ENCODE measurements around the gene SECISBP2. TPM values are rescaled to one million over a fixed set of nuclear protein-coding genes. Genes with fewer than 3 reads are reported as not detected.
"Not testable (repeated sequence)": the region's sequence is repeated elsewhere in the genome, so short reads cannot be mapped to it uniquely, and the experiment has no call there.

SECISBP2 gene
- total and polyA plus RNA-seq, 2 donors = 41.2 to 52.7 TPM

DNA sequence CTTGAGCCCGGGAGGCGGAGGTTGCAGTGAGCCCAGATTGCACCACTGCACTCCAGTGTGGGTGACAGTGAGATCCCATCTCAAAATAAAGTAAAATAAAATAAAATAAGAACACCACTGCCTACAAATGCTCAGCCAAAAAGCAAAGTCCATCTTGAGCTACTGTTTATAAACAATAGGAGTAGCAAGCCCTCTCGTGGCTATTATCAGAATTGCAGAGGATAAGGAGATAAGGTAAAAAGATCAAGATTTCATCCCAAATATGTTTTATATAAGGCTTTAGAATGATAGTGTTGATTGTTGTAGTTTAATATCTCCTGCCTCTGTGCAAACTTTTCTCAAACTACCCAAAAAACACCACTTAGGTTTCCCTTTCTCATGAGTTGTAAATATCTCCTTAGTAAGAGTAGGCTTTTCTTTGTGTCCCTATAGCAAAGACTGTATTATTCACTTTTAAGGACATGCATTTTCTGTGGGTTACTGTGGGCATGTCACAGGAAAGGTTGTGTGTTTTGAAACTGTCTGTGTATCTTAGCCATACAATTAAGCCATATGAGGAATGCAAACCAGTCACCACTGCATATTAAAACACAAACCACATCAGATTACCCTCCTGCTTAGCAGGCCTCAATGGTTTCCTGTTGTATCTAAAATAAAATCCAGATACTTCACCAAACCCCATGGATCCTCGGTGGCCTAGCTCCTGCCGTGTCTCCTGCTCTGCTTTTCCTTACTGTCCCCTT lies 39.1 kb upstream of the SECISBP2 start:
- Histone ChIP-seq H3K36me3 (ENCODE audit: control insufficient read depth in 2 of 2, insufficient read depth in 2 of 2, low read length in 1 of 2) (no peaks in the 10 kb centered on the region), H3K9me3 (ENCODE audit: control insufficient read depth in 2 of 2, insufficient read depth in 1 of 2, low read length in 1 of 2) (peaks cover 4 to 13% of the 10 kb centered on the region in 2 donors), H3K4me1 (ENCODE audit: control insufficient read depth in 2 of 2, insufficient read depth in 2 of 2, low read length in 2 of 2) (peaks cover 9 to 19% of the 10 kb centered on the region in 2 donors), H3K27me3 (ENCODE audit: control insufficient read depth in 2 of 2, insufficient read depth in 1 of 2, low read length in 1 of 2) (no peaks in the 10 kb centered on the region), H3K27ac (ENCODE audit: low read depth in 1 of 2, low read length in 1 of 2) (no peak overlapping the region), H3K4me3 (ENCODE audit: low read length in 2 of 2) (no peak overlapping the region)
- peak in 7 of 9 donors; percentile 23 to 69 (median 27) for DNase-seq (ENCODE audit: low read depth in 6 of 9, low spot score in 9 of 9)
- 45% methylated on average over 5 of the region's 5 CpGs for WGBS

GRCh38 chr9:89281106-89281505 lies 37.2 kb upstream of the SECISBP2 start:
- peaks cover 9 to 19% of the 10 kb centered on the region in 2 donors for H3K4me1 ChIP-seq (ENCODE audit: control insufficient read depth in 2 of 2, insufficient read depth in 2 of 2, low read length in 2 of 2)
- DNase-seq (ENCODE audit: low read depth in 6 of 9, low spot score in 9 of 9) = no peak
- no peaks in the 10 kb centered on the region for H3K36me3 ChIP-seq (ENCODE audit: control insufficient read depth in 2 of 2, insufficient read depth in 2 of 2, low read length in 1 of 2)
- no peaks in the 10 kb centered on the region for H3K9me3 ChIP-seq (ENCODE audit: control insufficient read depth in 2 of 2, insufficient read depth in 1 of 2, low read length in 1 of 2)
- H3K27ac ChIP-seq (ENCODE audit: low read depth in 1 of 2, low read length in 1 of 2) = no peak overlapping the region
- 92% methylated on average over 2 of the region's 2 CpGs for WGBS
- no peaks in the 10 kb centered on the region for H3K27me3 ChIP-seq (ENCODE audit: control insufficient read depth in 2 of 2, insufficient read depth in 1 of 2, low read length in 1 of 2)
- H3K4me3 ChIP-seq (ENCODE audit: low read length in 2 of 2) = no peak overlapping the region

DNA sequence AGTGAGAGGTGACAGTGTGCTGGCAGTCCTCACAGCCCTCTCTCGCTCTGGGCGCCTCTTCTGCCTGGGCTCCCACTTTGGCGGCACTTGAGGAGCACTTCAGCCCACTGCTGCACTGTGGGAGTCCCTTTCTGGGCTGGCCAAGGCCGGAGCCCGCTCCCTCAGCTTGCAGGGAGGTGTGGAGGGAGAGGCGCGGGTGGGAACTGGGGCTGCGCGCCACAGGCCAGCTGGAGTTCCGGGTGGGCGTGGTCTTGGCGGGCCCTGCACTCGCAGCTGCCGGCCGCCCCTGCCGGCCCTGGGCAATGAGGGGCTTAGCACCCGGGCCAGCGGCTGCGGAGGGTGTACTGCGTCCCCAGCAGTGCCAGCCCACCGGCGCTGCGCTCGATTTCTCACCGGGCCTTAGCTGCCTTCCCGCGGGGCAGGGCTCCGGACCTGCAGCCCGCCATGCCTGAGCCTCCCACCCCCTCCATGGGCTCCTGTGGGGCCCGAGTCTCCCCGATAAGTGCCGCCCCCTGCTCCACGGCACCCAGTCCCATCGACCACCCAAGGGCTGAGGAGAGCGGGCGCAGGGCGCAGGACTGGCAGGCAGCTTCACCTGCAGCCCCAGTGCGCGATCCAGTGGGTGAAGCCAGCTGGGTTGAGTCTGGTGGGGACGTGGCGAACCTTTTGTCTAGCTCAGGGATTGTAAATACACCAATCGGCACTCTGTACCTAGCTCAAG lies 35.9 kb upstream of the SECISBP2 start:
- not testable (repeated sequence) for DNase-seq (ENCODE audit: low read depth in 6 of 9, low spot score in 9 of 9); H3K27ac ChIP-seq (ENCODE audit: low read depth in 1 of 2, low read length in 1 of 2); H3K4me3 ChIP-seq (ENCODE audit: low read length in 2 of 2); H3K36me3 ChIP-seq (ENCODE audit: control insufficient read depth in 2 of 2, insufficient read depth in 2 of 2, low read length in 1 of 2); H3K27me3 ChIP-seq (ENCODE audit: control insufficient read depth in 2 of 2, insufficient read depth in 1 of 2, low read length in 1 of 2); H3K9me3 ChIP-seq (ENCODE audit: control insufficient read depth in 2 of 2, insufficient read depth in 1 of 2, low read length in 1 of 2)
- 64% methylated on average over 42 of the region's 42 CpGs for WGBS
- H3K4me1 ChIP-seq (ENCODE audit: control insufficient read depth in 2 of 2, insufficient read depth in 2 of 2, low read length in 2 of 2) = peaks cover 3 to 10% of the 10 kb centered on the region in 2 donors

GRCh38 chr9:89284076-89284475 lies 34.2 kb upstream of the SECISBP2 start:
- WGBS = 98% methylated on average over 7 of the region's 7 CpGs
- Histone ChIP-seq H3K27ac (ENCODE audit: low read depth in 1 of 2, low read length in 1 of 2) (no peak overlapping the region), H3K27me3 (ENCODE audit: control insufficient read depth in 2 of 2, insufficient read depth in 1 of 2, low read length in 1 of 2) (no peaks in the 10 kb centered on the region), H3K36me3 (ENCODE audit: control insufficient read depth in 2 of 2, insufficient read depth in 2 of 2, low read length in 1 of 2) (no peaks in the 10 kb centered on the region), H3K9me3 (ENCODE audit: control insufficient read depth in 2 of 2, insufficient read depth in 1 of 2, low read length in 1 of 2) (no peaks in the 10 kb centered on the region), H3K4me3 (ENCODE audit: low read length in 2 of 2) (no peak overlapping the region), H3K4me1 (ENCODE audit: control insufficient read depth in 2 of 2, insufficient read depth in 2 of 2, low read length in 2 of 2) (peaks cover 0 to 3% of the 10 kb centered on the region in 2 donors)
- DNase-seq (ENCODE audit: low read depth in 6 of 9, low spot score in 9 of 9) = no peak

GRCh38 chr9:89291741-89292140 lies 26.6 kb upstream of the SECISBP2 start:
- no peak for DNase-seq (ENCODE audit: low read depth in 6 of 9, low spot score in 9 of 9)
- Histone ChIP-seq H3K27ac (ENCODE audit: low read depth in 1 of 2, low read length in 1 of 2) (no peak overlapping the region), H3K4me3 (ENCODE audit: low read length in 2 of 2) (no peak overlapping the region), H3K36me3 (ENCODE audit: control insufficient read depth in 2 of 2, insufficient read depth in 2 of 2, low read length in 1 of 2) (no peaks in the 10 kb centered on the region), H3K27me3 (ENCODE audit: control insufficient read depth in 2 of 2, insufficient read depth in 1 of 2, low read length in 1 of 2) (no peaks in the 10 kb centered on the region), H3K4me1 (ENCODE audit: control insufficient read depth in 2 of 2, insufficient read depth in 2 of 2, low read length in 2 of 2) (no peaks in the 10 kb centered on the region), H3K9me3 (ENCODE audit: control insufficient read depth in 2 of 2, insufficient read depth in 1 of 2, low read length in 1 of 2) (no peaks in the 10 kb centered on the region)
- 98% methylated on average over 2 of the region's 2 CpGs for WGBS

DNA sequence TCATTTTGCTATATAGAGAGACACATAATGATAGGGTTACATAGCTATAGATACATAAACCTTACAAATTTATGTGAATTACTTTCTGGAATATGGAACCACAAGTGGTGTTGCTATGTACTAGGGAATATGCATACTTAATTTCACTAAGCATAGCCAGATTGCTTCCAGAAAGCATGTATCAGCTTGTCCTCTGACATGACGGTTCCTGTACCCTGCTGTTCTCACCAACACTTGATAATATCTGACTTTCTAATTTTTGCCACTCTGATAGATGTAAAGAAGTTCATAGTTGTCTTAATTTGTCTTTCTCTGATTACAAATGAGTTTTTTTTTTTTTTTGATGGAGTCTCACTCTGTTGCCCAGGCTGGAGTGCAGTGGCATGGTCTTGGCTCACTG lies 25.3 kb upstream of the SECISBP2 start:
- no peak for DNase-seq (ENCODE audit: low read depth in 6 of 9, low spot score in 9 of 9)
- Histone ChIP-seq H3K36me3 (ENCODE audit: control insufficient read depth in 2 of 2, insufficient read depth in 2 of 2, low read length in 1 of 2) (no peaks in the 10 kb centered on the region), H3K27ac (ENCODE audit: low read depth in 1 of 2, low read length in 1 of 2) (no peak overlapping the region), H3K4me3 (ENCODE audit: low read length in 2 of 2) (no peak overlapping the region), H3K9me3 (ENCODE audit: control insufficient read depth in 2 of 2, insufficient read depth in 1 of 2, low read length in 1 of 2) (no peaks in the 10 kb centered on the region), H3K4me1 (ENCODE audit: control insufficient read depth in 2 of 2, insufficient read depth in 2 of 2, low read length in 2 of 2) (no peaks in the 10 kb centered on the region), H3K27me3 (ENCODE audit: control insufficient read depth in 2 of 2, insufficient read depth in 1 of 2, low read length in 1 of 2) (no peaks in the 10 kb centered on the region)
- whole genome bisulfite sequencing = 97% methylated on average over 1 of the region's 1 CpG

DNA sequence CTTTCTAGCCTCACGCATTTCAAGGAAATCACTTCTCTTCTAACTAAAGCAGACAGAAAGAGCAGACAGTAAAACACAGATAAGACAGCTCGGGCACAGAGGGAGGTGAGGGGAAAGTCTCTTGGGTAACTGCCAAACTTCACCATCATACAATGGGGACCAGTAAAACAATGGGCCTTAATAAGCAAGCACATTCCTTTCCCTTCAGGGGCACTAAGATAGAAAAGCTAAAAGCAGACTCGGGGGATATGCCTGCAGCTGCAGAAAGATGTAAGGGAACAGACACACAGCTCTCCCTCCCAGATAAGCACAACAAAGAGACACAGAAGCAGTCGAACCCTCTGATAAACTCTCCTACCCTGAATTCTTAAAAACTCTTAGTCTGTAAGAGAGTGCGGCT lies 22.9 kb upstream of the SECISBP2 start:
- Histone ChIP-seq H3K36me3 (ENCODE audit: control insufficient read depth in 2 of 2, insufficient read depth in 2 of 2, low read length in 1 of 2) (no peaks in the 10 kb centered on the region), H3K4me3 (ENCODE audit: low read length in 2 of 2) (no peak overlapping the region), H3K27ac (ENCODE audit: low read depth in 1 of 2, low read length in 1 of 2) (no peak overlapping the region), H3K9me3 (ENCODE audit: control insufficient read depth in 2 of 2, insufficient read depth in 1 of 2, low read length in 1 of 2) (no peaks in the 10 kb centered on the region), H3K27me3 (ENCODE audit: control insufficient read depth in 2 of 2, insufficient read depth in 1 of 2, low read length in 1 of 2) (no peaks in the 10 kb centered on the region), H3K4me1 (ENCODE audit: control insufficient read depth in 2 of 2, insufficient read depth in 2 of 2, low read length in 2 of 2) (no peaks in the 10 kb centered on the region)
- DNase-seq (ENCODE audit: low read depth in 6 of 9, low spot score in 9 of 9) = no peak
- WGBS = 82% methylated on average over 5 of the region's 5 CpGs

GRCh38 chr9:89301996-89302395 lies 16.3 kb upstream of the SECISBP2 start:
- 98% methylated on average over 2 of the region's 2 CpGs for WGBS
- not testable (repeated sequence) for H3K27me3 ChIP-seq (ENCODE audit: control insufficient read depth in 2 of 2, insufficient read depth in 1 of 2, low read length in 1 of 2); H3K27ac ChIP-seq (ENCODE audit: low read depth in 1 of 2, low read length in 1 of 2); H3K4me3 ChIP-seq (ENCODE audit: low read length in 2 of 2); H3K9me3 ChIP-seq (ENCODE audit: control insufficient read depth in 2 of 2, insufficient read depth in 1 of 2, low read length in 1 of 2); H3K36me3 ChIP-seq (ENCODE audit: control insufficient read depth in 2 of 2, insufficient read depth in 2 of 2, low read length in 1 of 2); DNase-seq (ENCODE audit: low read depth in 6 of 9, low spot score in 9 of 9); H3K4me1 ChIP-seq (ENCODE audit: control insufficient read depth in 2 of 2, insufficient read depth in 2 of 2, low read length in 2 of 2)

DNA sequence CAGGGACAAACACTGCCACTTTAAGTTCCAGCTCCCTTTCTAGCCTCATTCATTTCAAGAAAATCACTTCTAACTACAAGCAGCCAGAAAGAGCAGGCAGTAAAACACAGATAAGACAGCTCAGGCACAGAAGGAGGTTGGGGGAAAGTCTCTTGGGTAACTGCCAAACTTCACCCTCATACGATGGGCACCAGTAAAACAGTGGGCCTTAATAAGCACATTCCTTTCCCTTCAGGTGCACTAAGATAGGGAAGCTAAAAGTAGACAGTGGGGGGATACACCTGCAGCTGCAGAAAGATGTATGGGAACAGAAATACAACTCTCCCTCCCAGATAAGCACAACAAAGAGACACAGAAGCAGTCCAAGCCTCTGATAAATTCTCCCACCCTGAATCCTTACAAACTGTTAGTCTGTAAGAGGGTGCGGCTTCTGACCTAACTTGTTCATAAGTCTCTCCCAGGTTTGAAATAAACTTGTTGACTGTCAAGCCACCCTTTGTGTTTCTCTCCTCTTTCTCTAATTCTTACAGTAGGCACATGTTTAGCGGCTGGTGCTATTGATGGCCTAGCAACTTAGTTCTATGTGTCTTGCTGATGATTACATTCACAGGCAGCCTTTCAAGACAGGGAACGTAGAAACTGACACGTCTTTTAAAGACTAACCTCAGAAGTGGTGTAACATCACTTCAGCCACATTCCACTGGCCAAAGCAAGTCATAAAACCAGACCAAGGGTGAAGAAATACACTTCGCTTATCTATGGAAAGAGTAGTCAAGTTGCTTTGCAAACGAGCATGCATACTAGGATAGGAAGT lies 14.1 kb upstream of the SECISBP2 start:
- 83% methylated on average over 7 of the region's 7 CpGs for WGBS
- Histone ChIP-seq H3K4me1 (ENCODE audit: control insufficient read depth in 2 of 2, insufficient read depth in 2 of 2, low read length in 2 of 2) (peaks cover 0 to under 1% of the 10 kb centered on the region in 2 donors), H3K4me3 (ENCODE audit: low read length in 2 of 2) (no peak overlapping the region), H3K27me3 (ENCODE audit: control insufficient read depth in 2 of 2, insufficient read depth in 1 of 2, low read length in 1 of 2) (no peaks in the 10 kb centered on the region), H3K27ac (ENCODE audit: low read depth in 1 of 2, low read length in 1 of 2) (no peak overlapping the region), H3K36me3 (ENCODE audit: control insufficient read depth in 2 of 2, insufficient read depth in 2 of 2, low read length in 1 of 2) (no peaks in the 10 kb centered on the region), H3K9me3 (ENCODE audit: control insufficient read depth in 2 of 2, insufficient read depth in 1 of 2, low read length in 1 of 2) (no peaks in the 10 kb centered on the region)
- no peak for DNase-seq (ENCODE audit: low read depth in 6 of 9, low spot score in 9 of 9)
